Keratinocyte (primary cell): Measurements from ENCODE around the gene POLD4. TPM values are rescaled to one million over a fixed set of nuclear protein-coding genes. Genes with fewer than 3 reads are reported as not detected.

Experiments
- DNase-seq: peaks from one replicate; pipeline ENCODE4 v3.0.0-alpha.2; 2011; ENCODE audit warnings: low read depth, missing footprints, low spot score
- FAIRE-seq: peaks from 2 replicates; lab custom pipeline; 2011; peaks lifted over from hg19 to GRCh38; lab: Jason Lieb, UNC
- H2AFZ ChIP-seq: 2 replicates; pipeline ENCODE4 v1.6.0; 2012; ENCODE audit warnings: low read length, control low read depth, inconsistent platforms; ENCODE audit not compliant: control insufficient read depth
- H3K27ac ChIP-seq: 2 replicates; pipeline ENCODE4 v1.5.1; 2011; ENCODE audit warnings: low read length; ENCODE audit not compliant: control insufficient read depth, insufficient read depth
- H3K27me3 ChIP-seq: 3 replicates; pipeline ENCODE4 v1.6.0; 2011; ENCODE audit warnings: low read length; ENCODE audit not compliant: control insufficient read depth, insufficient read depth; ENCODE audit errors: extremely low read depth
- H3K36me3 ChIP-seq, 2 experiments: 2 replicates in 1 of 2; 3 replicates in 1 of 2; pipeline ENCODE4 v1.5.1; 2011; ENCODE audit warnings: low read length in 2 of 2, mild to moderate bottlenecking in 1 of 2; ENCODE audit not compliant: control insufficient read depth in 2 of 2, insufficient read depth in 2 of 2; ENCODE audit errors: extremely low read depth in 1 of 2
- H3K4me1 ChIP-seq: 3 replicates; pipeline ENCODE4 v1.5.1; 2011; ENCODE audit warnings: low read length; ENCODE audit not compliant: control insufficient read depth, insufficient read depth; ENCODE audit errors: extremely low read depth
- H3K4me2 ChIP-seq: 3 replicates; pipeline ENCODE4 v1.6.0; 2011; ENCODE audit warnings: low read depth, low read length; ENCODE audit not compliant: control insufficient read depth, insufficient read depth; ENCODE audit errors: extremely low read depth
- H3K4me3 ChIP-seq, 3 experiments: fragments of 200-600 bp in 1 of 3; sonication (generic) in 1 of 3; 2 replicates in 2 of 3; 3 replicates in 1 of 3; pipeline ENCODE4 v1.5.1; 2011 to 2016; ENCODE audit warnings: low read length in 3 of 3, mild to moderate bottlenecking in 3 of 3, control low read depth in 2 of 3, inconsistent platforms in 1 of 3, low read depth in 1 of 3, mixed read lengths in 1 of 3, mixed run types in 1 of 3, moderate library complexity in 1 of 3; ENCODE audit not compliant: control insufficient read depth in 2 of 3, insufficient read depth in 2 of 3; ENCODE audit errors: extremely low read depth in 1 of 3
- H3K79me2 ChIP-seq: 2 replicates; pipeline ENCODE4 v1.6.0; 2012; ENCODE audit warnings: low read length; ENCODE audit not compliant: control insufficient read depth, insufficient read depth
- H3K9ac ChIP-seq: 3 replicates; pipeline ENCODE4 v1.6.0; 2011; ENCODE audit warnings: low read length; ENCODE audit not compliant: control insufficient read depth, insufficient read depth; ENCODE audit errors: extremely low read depth
- H3K9me1 ChIP-seq: 3 replicates; pipeline ENCODE4 v1.6.0; 2011; ENCODE audit warnings: low read length; ENCODE audit not compliant: control insufficient read depth, insufficient read depth; ENCODE audit errors: extremely low read depth
- H3K9me3 ChIP-seq: 2 replicates; pipeline ENCODE4 v1.5.1; 2012; ENCODE audit warnings: low read depth, low read length; ENCODE audit not compliant: control insufficient read depth
- H4K20me1 ChIP-seq: 3 replicates; pipeline ENCODE4 v1.6.0; 2011; ENCODE audit warnings: low read length; ENCODE audit not compliant: control insufficient read depth, insufficient read depth; ENCODE audit errors: extremely low read depth
- CTCF ChIP-seq, 3 experiments: IDR thresholded peaks in 1 of 3; conservative IDR thresholded peaks in 1 of 3; optimal IDR thresholded peaks in 1 of 3; 2 replicates in 2 of 3; 3 replicates in 1 of 3; pipeline versions ENCODE3 to v1.5.1; 2011; ENCODE audit warnings: low read length in 3 of 3, mild to moderate bottlenecking in 3 of 3, moderate library complexity in 2 of 3, control low read depth in 1 of 3, inconsistent platforms in 1 of 3; ENCODE audit not compliant: insufficient read depth in 2 of 3; ENCODE audit errors: extremely low read depth in 1 of 3
- EZH2 ChIP-seq: IDR thresholded peaks from one replicate; pipeline ENCODE4 v1.6.1; 2012; ENCODE audit warnings: inconsistent platforms, mild to moderate bottlenecking, low read length, moderate library complexity
- dilution Hi-C: fragments of 300-500 bp; cut with MboI; formaldehyde crosslinking; loops from one replicate; pipeline ENCODE4 v1.7.0; 2020; ENCODE audit warnings: low sequenced_read_pairs; ENCODE audit not compliant: extremely low pct_ligation_motif_present
- polyA plus RNA-seq, 5 experiments: library from polyadenylated mRNA; depleted of rRNA in 3 of 5; stranded (reverse) in 3 of 5; stranded (forward) in 1 of 5; unstranded in 1 of 5; fragments of >200 nt; gene quantifications; 1 replicate in 1 of 5; 2 replicates in 3 of 5; 3 replicates in 1 of 5; pipeline versions ENCODE4 v1.2.1 to v1.2.3, GENCODE V29; 2011 to 2012; ENCODE audit warnings: missing spikeins in 2 of 5, low read depth in 1 of 5, low replicate concordance in 1 of 5

POLD4 gene
- polyA plus RNA-seq, 1 donor (not counting 4 experiments of a cell fraction or from before 2014, with no cell fraction given) = 35.7 TPM

- Histone ChIP-seq H3K4me1 (peaks cover 22% of the 10 kb centered on the region), H3K9me3 (no peaks in the 10 kb centered on the region), H3K9ac (peak overlapping the region; percentile 81), H3K4me2 (peak overlapping the region; percentile 82), H3K27me3 (no peaks in the 10 kb centered on the region), H3K4me3 (peak overlapping the region; percentile 73 to 93 (median 79)), H2AFZ (no peak overlapping the region), H3K79me2 (no peaks in the 10 kb centered on the region), H3K36me3 (peaks cover 28 to 44% of the 10 kb centered on the region in 2 experiments), H4K20me1 (no peaks in the 10 kb centered on the region), H3K9me1 (no peaks in the 10 kb centered on the region), H3K27ac (peak overlapping the region; percentile 47)
- DNase-seq (no peak), FAIRE-seq (no peak)
- no peak for TF ChIP-seq CTCF (optimal IDR thresholded peaks at IDR 0.05 in 1 of 3, IDR thresholded peaks at IDR 0.05 in 1 of 3, conservative IDR thresholded peaks at IDR 0.05 in 1 of 3; ENCODE audit: extremely low read depth in 1 of 3, insufficient read depth in 2 of 3, low read length in 3 of 3)
- no peak for TF ChIP-seq EZH2
- dilution Hi-C loops = no loop called here
Measured at GRCh38 chr11:67303835-67304411, 49.4 kb downstream of the POLD4 start.

- Histone ChIP-seq H2AFZ (peak within 1 kb of the TSS; percentile 49), H3K4me1 (peaks cover 22% of the 10 kb centered on the region), H3K9ac (peak within 1 kb of the TSS; percentile 81), H3K4me3 (peak within 1 kb of the TSS; percentile 73 to 93 (median 79)), H3K4me2 (peak within 1 kb of the TSS; percentile 82), H3K9me1 (no peaks in the 10 kb centered on the region), H3K36me3 (peaks cover 32 to 44% of the 10 kb centered on the region in 2 experiments), H3K79me2 (peaks cover 2% of the 10 kb centered on the region), H4K20me1 (no peaks in the 10 kb centered on the region), H3K27me3 (no peaks in the 10 kb centered on the region), H3K9me3 (no peaks in the 10 kb centered on the region), H3K27ac (peak within 1 kb of the TSS; percentile 47)
- no peak for FAIRE-seq
- DNase-seq = no peak
- dilution Hi-C loops = no loop called here
- TF ChIP-seq EZH2 (no peak), CTCF (optimal IDR thresholded peaks at IDR 0.05 in 1 of 3, IDR thresholded peaks at IDR 0.05 in 1 of 3, conservative IDR thresholded peaks at IDR 0.05 in 1 of 3; ENCODE audit: extremely low read depth in 1 of 3, insufficient read depth in 2 of 3, low read length in 3 of 3) (no peak)
Measured at GRCh38 chr11:67303132-67303834, 50.1 kb downstream of the POLD4 start, which contains the start of gene SSH3. SSH3 (plus strand) TSS chr11:67303530; CDS start chr11:67303626, 96 bp downstream.
